DMS79 (cell line): Measurements from ENCODE around the gene ZNF775.

Source experiments
- DNase-seq: peaks from one replicate; lab custom pipeline; 2025; lab: John Stamatoyannopoulos, UW

Gene ZNF775

GRCh38 chr7:150378853-150379440, at the start of gene ZNF775:
TSS of gene ZNF775 (plus strand) at chr7:150379330. CDS start at chr7:150388471, 9,141 bp downstream.
- DNase-seq: peak; percentile 85

- no peak for DNase-seq
Measured at GRCh38 chr7:150329331-150330120, 49.6 kb upstream of the ZNF775 start.

GRCh38 chr7:150330211-150330885, 48.8 kb upstream of the ZNF775 start:
- DNase-seq: no peak

- DNase-seq: no peak
Measured at GRCh38 chr7:150332852-150333635, 46.1 kb upstream of the ZNF775 start.

- no peak for DNase-seq
Measured at GRCh38 chr7:150333659-150334058, 45.5 kb upstream of the ZNF775 start.

- no peak for DNase-seq
Measured at GRCh38 chr7:150334108-150334507, 45.0 kb upstream of the ZNF775 start.

GRCh38 chr7:150335108-150335773, 43.9 kb upstream of the ZNF775 start:
- no peak for DNase-seq

- DNase-seq: no peak
Measured at GRCh38 chr7:150335774-150336112, 43.4 kb upstream of the ZNF775 start.

GRCh38 chr7:150336746-150337145, 42.4 kb upstream of the ZNF775 start:
- DNase-seq: no peak

- no peak for DNase-seq
Measured at GRCh38 chr7:150337179-150337578, 42.0 kb upstream of the ZNF775 start.

GRCh38 chr7:150337659-150338081, 41.5 kb upstream of the ZNF775 start:
- no peak for DNase-seq

GRCh38 chr7:150338166-150338829, 40.8 kb upstream of the ZNF775 start:
- no peak for DNase-seq

- no peak for DNase-seq
Measured at GRCh38 chr7:150339409-150339809, 39.7 kb upstream of the ZNF775 start.

GRCh38 chr7:150340024-150340749, 38.9 kb upstream of the ZNF775 start:
- DNase-seq: no peak

- DNase-seq: no peak
Measured at GRCh38 chr7:150340875-150341262, 38.3 kb upstream of the ZNF775 start.

- no peak for DNase-seq
Measured at GRCh38 chr7:150341263-150342120, 37.6 kb upstream of the ZNF775 start, which contains the start of gene RARRES2. TSS of gene RARRES2 (minus strand) at chr7:150341629. CDS start at chr7:150340609, 1,020 bp downstream.

- DNase-seq: no peak
Measured at GRCh38 chr7:150342121-150342408, 37.1 kb upstream of the ZNF775 start.

- DNase-seq: no peak
Measured at GRCh38 chr7:150343225-150343624, 35.9 kb upstream of the ZNF775 start.

GRCh38 chr7:150344299-150344698, 34.8 kb upstream of the ZNF775 start:
- no peak for DNase-seq

- DNase-seq: no peak
Measured at GRCh38 chr7:150345012-150345411, 34.1 kb upstream of the ZNF775 start.
